ENCODE data around the gene CEP70.
"Not testable (repeated sequence)": the region's sequence is repeated elsewhere in the genome, so short reads cannot be mapped to it uniquely, and the experiment has no call there.

Gene CEP70

DNA sequence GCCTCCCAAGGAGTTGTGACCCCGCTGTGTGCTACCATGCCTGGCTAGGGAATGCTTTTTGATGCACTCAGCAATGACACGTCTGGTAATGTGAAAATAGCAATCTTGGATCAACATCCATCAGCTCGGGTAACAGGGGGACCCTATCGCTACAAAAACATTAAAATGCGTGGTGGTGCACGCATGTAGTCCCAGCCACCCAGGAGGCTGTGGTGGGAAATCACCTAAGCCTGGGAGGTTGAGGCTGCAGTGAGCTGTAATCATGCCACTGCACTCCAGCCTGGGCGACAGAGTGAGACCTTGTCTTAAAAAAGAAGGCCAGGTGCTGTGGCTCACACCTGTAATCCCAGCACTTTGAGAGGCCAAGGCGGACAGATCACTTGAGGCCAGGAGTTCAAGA, 140.1 kb downstream of the CEP70 start:
- H3K4me1 Mint-ChIP-seq (ENCODE audit: low read depth); H3K27ac Mint-ChIP-seq; H3K36me3 Mint-ChIP-seq (ENCODE audit: low read depth); H3K27me3 Mint-ChIP-seq (ENCODE audit: low read depth); DNase-seq (ENCODE audit: low spot score); H3K9me3 Mint-ChIP-seq; H3K4me3 Mint-ChIP-seq: not testable (repeated sequence)

- no peak for DNase-seq (ENCODE audit: low spot score)
- Mint-ChIP-seq H3K4me3 (no peak overlapping the region), H3K4me1 (ENCODE audit: low read depth) (peaks cover 9% of the 10 kb centered on the region), H3K27ac (no peak overlapping the region), H3K36me3 (ENCODE audit: low read depth) (no peaks in the 10 kb centered on the region), H3K27me3 (ENCODE audit: low read depth) (peaks cover 2% of the 10 kb centered on the region), H3K9me3 (no peaks in the 10 kb centered on the region)
Observed at GRCh38 chr3:138452436-138452835, 141.6 kb downstream of the CEP70 start.

- Mint-ChIP-seq H3K36me3 (ENCODE audit: low read depth) (no peaks in the 10 kb centered on the region), H3K27me3 (ENCODE audit: low read depth) (peaks cover 2% of the 10 kb centered on the region), H3K9me3 (no peaks in the 10 kb centered on the region), H3K27ac (no peak overlapping the region), H3K4me1 (ENCODE audit: low read depth) (peaks cover 9% of the 10 kb centered on the region), H3K4me3 (no peak overlapping the region)
- no peak for DNase-seq (ENCODE audit: low spot score)
Observed at GRCh38 chr3:138451595-138452162, 142.4 kb downstream of the CEP70 start.

GRCh38 chr3:138450704-138451424, 143.2 kb downstream of the CEP70 start:
- peaks cover 2% of the 10 kb centered on the region for H3K4me1 Mint-ChIP-seq (ENCODE audit: low read depth)
- no peak overlapping the region for H3K27ac Mint-ChIP-seq
- H3K9me3 Mint-ChIP-seq: no peaks in the 10 kb centered on the region
- H3K27me3 Mint-ChIP-seq (ENCODE audit: low read depth): peaks cover 8% of the 10 kb centered on the region
- H3K36me3 Mint-ChIP-seq (ENCODE audit: low read depth): no peaks in the 10 kb centered on the region
- H3K4me3 Mint-ChIP-seq: no peak overlapping the region
- no peak for DNase-seq (ENCODE audit: low spot score)

GRCh38 chr3:138450181-138450580, 143.9 kb downstream of the CEP70 start:
- Mint-ChIP-seq H3K36me3 (ENCODE audit: low read depth) (no peaks in the 10 kb centered on the region), H3K9me3 (no peaks in the 10 kb centered on the region), H3K27me3 (ENCODE audit: low read depth) (peaks cover 8% of the 10 kb centered on the region), H3K27ac (no peak overlapping the region), H3K4me3 (no peak overlapping the region), H3K4me1 (ENCODE audit: low read depth) (no peaks in the 10 kb centered on the region)
- no peak for DNase-seq (ENCODE audit: low spot score)

GRCh38 chr3:138449490-138449889, 144.6 kb downstream of the CEP70 start:
- Mint-ChIP-seq H3K4me1 (ENCODE audit: low read depth) (no peaks in the 10 kb centered on the region), H3K4me3 (no peak overlapping the region), H3K36me3 (ENCODE audit: low read depth) (no peaks in the 10 kb centered on the region), H3K9me3 (no peaks in the 10 kb centered on the region), H3K27ac (no peak overlapping the region), H3K27me3 (ENCODE audit: low read depth) (peaks cover 8% of the 10 kb centered on the region)
- DNase-seq (ENCODE audit: low spot score): no peak

- H3K27me3 Mint-ChIP-seq (ENCODE audit: low read depth): peaks cover 8% of the 10 kb centered on the region
- H3K4me1 Mint-ChIP-seq (ENCODE audit: low read depth): no peaks in the 10 kb centered on the region
- H3K9me3 Mint-ChIP-seq: no peaks in the 10 kb centered on the region
- no peak for DNase-seq (ENCODE audit: low spot score)
- no peaks in the 10 kb centered on the region for H3K36me3 Mint-ChIP-seq (ENCODE audit: low read depth)
- H3K27ac Mint-ChIP-seq: no peak overlapping the region
- H3K4me3 Mint-ChIP-seq: no peak overlapping the region
Observed at GRCh38 chr3:138448631-138449030, 145.4 kb downstream of the CEP70 start.

DNA sequence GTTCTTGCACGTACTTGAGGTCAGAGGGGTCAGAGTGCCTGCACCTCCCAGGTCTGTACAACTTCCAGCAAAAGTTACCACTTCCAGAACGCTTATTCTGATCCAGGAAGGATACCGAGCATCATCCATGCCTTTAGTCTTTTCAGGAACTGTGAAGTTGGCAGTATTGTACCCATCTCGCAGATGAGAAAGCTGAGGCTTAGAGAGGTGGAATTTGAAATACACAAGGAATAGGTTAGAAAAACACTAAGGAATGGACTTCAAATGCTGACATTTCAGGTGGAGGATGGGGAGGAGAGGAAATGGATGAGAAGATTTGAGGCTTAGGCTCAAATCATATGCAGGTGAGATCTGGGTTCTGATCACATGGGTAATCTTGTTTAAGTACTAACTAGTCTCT, 148.4 kb downstream of the CEP70 start:
- Mint-ChIP-seq H3K9me3 (no peaks in the 10 kb centered on the region), H3K27me3 (ENCODE audit: low read depth) (peaks cover 8% of the 10 kb centered on the region), H3K4me1 (ENCODE audit: low read depth) (no peaks in the 10 kb centered on the region), H3K36me3 (ENCODE audit: low read depth) (no peaks in the 10 kb centered on the region), H3K27ac (no peak overlapping the region), H3K4me3 (no peak overlapping the region)
- no peak for DNase-seq (ENCODE audit: low spot score)

- H3K4me1 Mint-ChIP-seq (ENCODE audit: low read depth): no peaks in the 10 kb centered on the region
- peaks cover 8% of the 10 kb centered on the region for H3K27me3 Mint-ChIP-seq (ENCODE audit: low read depth)
- no peak overlapping the region for H3K27ac Mint-ChIP-seq
- no peak overlapping the region for H3K4me3 Mint-ChIP-seq
- H3K9me3 Mint-ChIP-seq: no peaks in the 10 kb centered on the region
- no peaks in the 10 kb centered on the region for H3K36me3 Mint-ChIP-seq (ENCODE audit: low read depth)
- DNase-seq (ENCODE audit: low spot score): no peak
Observed at GRCh38 chr3:138445236-138445635, 148.8 kb downstream of the CEP70 start.

All from T-helper 2 cell treated with Interferon-gamma antibody and Interleukin-4, amounts not matched to agents 5 μg/mL and 100 μg/mL, for 36 hours (primary cell).